LNCAP (cell line): ENCODE results near the gene IL23A.

Experiments used
- CTCF ChIP-seq: fragments of 450-650 bp; IDR thresholded peaks from 2 replicates; pipeline ENCODE4 v1.5.1; 2017; ENCODE audit warnings: mild to moderate bottlenecking

Gene IL23A

GRCh38 chr12:56338308-56339157, at the start of gene IL23A:
Gene IL23A (plus strand): TSS chr12:56338884. CDS start chr12:56339045, 161 bp downstream.
- TF ChIP-seq CTCF = no peak

- TF ChIP-seq CTCF = no peak
Measured at GRCh38 chr12:56293795-56294194, 44.9 kb upstream of the IL23A start.

GRCh38 chr12:56296295-56296694, 42.4 kb upstream of the IL23A start:
- no peak for TF ChIP-seq CTCF

GRCh38 chr12:56297400-56297799, 41.3 kb upstream of the IL23A start:
- no peak for TF ChIP-seq CTCF

- no peak for TF ChIP-seq CTCF
Measured at GRCh38 chr12:56298828-56299227, 39.9 kb upstream of the IL23A start.

GRCh38 chr12:56299308-56299852, 39.3 kb upstream of the IL23A start:
- no peak for TF ChIP-seq CTCF

GRCh38 chr12:56299853-56300643, 38.6 kb upstream of the IL23A start, which contains the start of gene CS:
Gene CS (minus strand): TSS chr12:56300330. CDS start chr12:56300201, 129 bp downstream.
- no peak for TF ChIP-seq CTCF
